ENCODE results near the gene FAM229B. TPM values are rescaled to one million over a fixed set of nuclear protein-coding genes. Genes with fewer than 3 reads are reported as not detected.
"Not testable (repeated sequence)": the region's sequence is repeated elsewhere in the genome, so short reads cannot be mapped to it uniquely, and the experiment has no call there.

Gene FAM229B
- total RNA-seq, 1 experiment from 2014 or later = 12.3 TPM

GRCh38 chr6:112044856-112045255, 42.5 kb upstream of the FAM229B start:
- Histone ChIP-seq H3K36me3 (ENCODE audit: low read depth) (no peaks in the 10 kb centered on the region), H3K27ac (no peak overlapping the region), H3K4me3 (no peak overlapping the region), H3K4me1 (replicated peaks; ENCODE audit: insufficient read depth) (0 out of 2 replicates have a peak, but pooled peaks cover 4% of the 10 kb centered on the region), H3F3A (ENCODE audit: insufficient read depth, low read depth) (no peaks in the 10 kb centered on the region; the same call in 1 of the 2 replicates), H3K27me3 (ENCODE audit: insufficient read depth, low read depth) (no peaks in the 10 kb centered on the region), H4K20me1 (ENCODE audit: insufficient read depth) (no peaks in the 10 kb centered on the region), H3K9me3 (ENCODE audit: insufficient read depth, low read depth) (no peaks in the 10 kb centered on the region), H3K79me2 (ENCODE audit: low read depth) (no peaks in the 10 kb centered on the region), H3K9me2 (ENCODE audit: insufficient read depth) (0 out of 2 replicates have a peak, but pooled peaks cover 2% of the 10 kb centered on the region), H3K4me2 (no peak overlapping the region), H2AFZ (no peak overlapping the region)
- DNase-seq = peak in 1 of 2 experiments; percentile 50
- intact Hi-C loops (cut with micrococcal nuclease; ENCODE audit: unreplicated experiment) = loop anchor here (10.0 kb wide), 1 partner anchor 560 kb away; the partner anchor contains the start of gene REV3L
- ChIA-PET POLR2A (ENCODE audit: unreplicated experiment) (no interaction called here), CTCF (no interaction called here)
- TF ChIP-seq CTCF (conservative IDR thresholded peaks at IDR 0.05) = no peak
- no peak for TF ChIP-seq EZH2 (IDR thresholded peaks at IDR 0.05; ENCODE audit: low read depth)
- no TSS peak for BruUV-seq (replicated peaks)

GRCh38 chr6:112047523-112047922, 39.9 kb upstream of the FAM229B start:
- H3K27me3 ChIP-seq (ENCODE audit: insufficient read depth, low read depth); H3K27ac ChIP-seq; H3K36me3 ChIP-seq (ENCODE audit: low read depth); POLR2A ChIA-PET (ENCODE audit: unreplicated experiment); H3K4me1 ChIP-seq (replicated peaks; ENCODE audit: insufficient read depth); DNase-seq; H2AFZ ChIP-seq; H4K20me1 ChIP-seq (ENCODE audit: insufficient read depth); H3K4me2 ChIP-seq; H3K4me3 ChIP-seq; H3F3A ChIP-seq (ENCODE audit: insufficient read depth, low read depth); H3K79me2 ChIP-seq (ENCODE audit: low read depth); BruUV-seq (replicated peaks); H3K9me3 ChIP-seq (ENCODE audit: insufficient read depth, low read depth); CTCF ChIA-PET; H3K9me2 ChIP-seq (ENCODE audit: insufficient read depth): not testable (repeated sequence)
- intact Hi-C loops (cut with micrococcal nuclease; ENCODE audit: unreplicated experiment) = loop anchor here (10.0 kb wide), 1 partner anchor 563 kb away; the partner anchor contains the start of gene REV3L

- DNase-seq = no peak
- ChIA-PET POLR2A (ENCODE audit: unreplicated experiment) (interaction anchor here (0.6 kb wide), 1 partner anchor 38 kb away, joined by 3 read pairs; the partner anchor contains the start of gene FAM229B), CTCF (no interaction called here)
- H3K27ac ChIP-seq = no peak overlapping the region
- no peaks in the 10 kb centered on the region for H3K79me2 ChIP-seq (ENCODE audit: low read depth)
- no peaks in the 10 kb centered on the region for H3K27me3 ChIP-seq (ENCODE audit: insufficient read depth, low read depth)
- no peak overlapping the region for H2AFZ ChIP-seq
- TF ChIP-seq EZH2 (IDR thresholded peaks at IDR 0.05; ENCODE audit: low read depth) (no peak), CTCF (conservative IDR thresholded peaks at IDR 0.05) (no peak)
- H3K4me1 ChIP-seq (replicated peaks; ENCODE audit: insufficient read depth) = no peaks in the 10 kb centered on the region
- H3K9me3 ChIP-seq (ENCODE audit: insufficient read depth, low read depth) = no peaks in the 10 kb centered on the region
- H3K4me3 ChIP-seq = no peak overlapping the region
- no peaks in the 10 kb centered on the region for H3F3A ChIP-seq (ENCODE audit: insufficient read depth, low read depth)
- no peaks in the 10 kb centered on the region for H4K20me1 ChIP-seq (ENCODE audit: insufficient read depth)
- 0 out of 2 replicates have a peak, but pooled peaks cover 8% of the 10 kb centered on the region for H3K9me2 ChIP-seq (ENCODE audit: insufficient read depth)
- no peaks in the 10 kb centered on the region for H3K36me3 ChIP-seq (ENCODE audit: low read depth)
- H3K4me2 ChIP-seq = no peak overlapping the region
- no TSS peak for BruUV-seq (replicated peaks)
- intact Hi-C loops (cut with micrococcal nuclease; ENCODE audit: unreplicated experiment) = loop anchor here (10.0 kb wide), 1 partner anchor 564 kb away; the partner anchor contains the start of gene REV3L
Measured at GRCh38 chr6:112049026-112049799, 38.2 kb upstream of the FAM229B start.
